CMK (cell line): ENCODE results near the gene AXL.
"Not testable (repeated sequence)": the region's sequence is repeated elsewhere in the genome, so short reads cannot be mapped to it uniquely, and the experiment has no call there.

Experiments used
- DNase-seq: peaks from one replicate; pipeline ENCODE4 v3.0.0-alpha.2; 2010; ENCODE audit warnings: low read depth

Gene AXL

GRCh38 chr19:41218615-41219507 is at the start of gene AXL:
AXL (plus strand) TSS chr19:41219223; CDS start chr19:41219393, 170 bp downstream.
- peak; percentile 49 for DNase-seq

GRCh38 chr19:41172297-41173164 is 46.5 kb upstream of the AXL start:
- DNase-seq: no peak

- DNase-seq: no peak
Observed at GRCh38 chr19:41174297-41174928, 44.6 kb upstream of the AXL start.

GRCh38 chr19:41175801-41176777 is 42.9 kb upstream of the AXL start:
- DNase-seq: no peak

- DNase-seq: not testable (repeated sequence)
Observed at GRCh38 chr19:41180173-41180572, 38.9 kb upstream of the AXL start.

- no peak for DNase-seq
Observed at GRCh38 chr19:41186971-41187883, 31.8 kb upstream of the AXL start.

GRCh38 chr19:41187884-41188279 is 31.1 kb upstream of the AXL start:
- DNase-seq: no peak

- no peak for DNase-seq
Observed at GRCh38 chr19:41189425-41190065, 29.5 kb upstream of the AXL start.

GRCh38 chr19:41192574-41193429 is 26.2 kb upstream of the AXL start, which contains the start of gene CYP2S1:
CYP2S1 (plus strand) TSS chr19:41193219; CDS start chr19:41193265, 46 bp downstream.
- DNase-seq: peak; percentile 48

GRCh38 chr19:41193430-41194156 is 25.4 kb upstream of the AXL start:
- no peak for DNase-seq

GRCh38 chr19:41194157-41194552 is 24.9 kb upstream of the AXL start:
- no peak for DNase-seq

GRCh38 chr19:41195675-41196497 is 23.1 kb upstream of the AXL start:
- no peak for DNase-seq

- DNase-seq: no peak
Observed at GRCh38 chr19:41198559-41198958, 20.5 kb upstream of the AXL start.

- DNase-seq: no peak
Observed at GRCh38 chr19:41203371-41203770, 15.7 kb upstream of the AXL start.

GRCh38 chr19:41204338-41204737 is 14.7 kb upstream of the AXL start:
- peak; percentile 38 for DNase-seq

- DNase-seq: no peak
Observed at GRCh38 chr19:41205995-41206394, 13.0 kb upstream of the AXL start.

- DNase-seq: no peak
Observed at GRCh38 chr19:41206456-41206855, 12.6 kb upstream of the AXL start.
